ENCODE results near the gene FILIP1. TPM values are rescaled to one million over a fixed set of nuclear protein-coding genes. Genes with fewer than 3 reads are reported as not detected.
"Not testable (repeated sequence)": the region's sequence is repeated elsewhere in the genome, so short reads cannot be mapped to it uniquely, and the experiment has no call there.

Gene FILIP1
- total RNA-seq, 2 experiments from 2014 or later, result not detected

- ATAC-seq (ENCODE audit: low read depth), result no peak
- POLR2A ChIA-PET, result no interaction called here
- Mint-ChIP-seq H3K27ac (no peak overlapping the region), H3K27me3 (peaks cover 39% of the 10 kb centered on the region), H3K9me3 (no peaks in the 10 kb centered on the region), H3K4me3 (no peak overlapping the region), H3K4me1 (no peaks in the 10 kb centered on the region), H3K36me3 (no peaks in the 10 kb centered on the region)
- no peak for DNase-seq
Measured at GRCh38 chr6:75416443-75416842, 77.2 kb downstream of the FILIP1 start.

- Mint-ChIP-seq H3K4me3 (no peak overlapping the region), H3K9me3 (no peaks in the 10 kb centered on the region), H3K36me3 (no peaks in the 10 kb centered on the region), H3K27me3 (peaks cover 39% of the 10 kb centered on the region), H3K4me1 (no peaks in the 10 kb centered on the region), H3K27ac (no peak overlapping the region)
- DNase-seq, result no peak
- POLR2A ChIA-PET, result no interaction called here
- ATAC-seq (ENCODE audit: low read depth), result no peak
Measured at GRCh38 chr6:75415804-75416203, 77.8 kb downstream of the FILIP1 start.

- Mint-ChIP-seq H3K4me1 (no peaks in the 10 kb centered on the region), H3K27me3 (peaks cover 36% of the 10 kb centered on the region), H3K36me3 (no peaks in the 10 kb centered on the region), H3K27ac (no peak overlapping the region), H3K9me3 (no peaks in the 10 kb centered on the region), H3K4me3 (no peak overlapping the region)
- no peak for DNase-seq
- POLR2A ChIA-PET, result no interaction called here
- no peak for ATAC-seq (ENCODE audit: low read depth)
Measured at GRCh38 chr6:75414445-75415021, 79.1 kb downstream of the FILIP1 start.

- H3K4me3 Mint-ChIP-seq, result no peak overlapping the region
- H3K27ac Mint-ChIP-seq, result no peak overlapping the region
- POLR2A ChIA-PET, result no interaction called here
- no peaks in the 10 kb centered on the region for H3K4me1 Mint-ChIP-seq
- ATAC-seq (ENCODE audit: low read depth), result no peak
- H3K36me3 Mint-ChIP-seq, result no peaks in the 10 kb centered on the region
- no peaks in the 10 kb centered on the region for H3K9me3 Mint-ChIP-seq
- DNase-seq, result no peak
- peaks cover 33% of the 10 kb centered on the region for H3K27me3 Mint-ChIP-seq
Measured at GRCh38 chr6:75412969-75413662, 80.5 kb downstream of the FILIP1 start.

GRCh38 chr6:75410564-75410963, 83.0 kb downstream of the FILIP1 start:
- POLR2A ChIA-PET; H3K27ac Mint-ChIP-seq; H3K9me3 Mint-ChIP-seq; H3K4me1 Mint-ChIP-seq; DNase-seq; ATAC-seq (ENCODE audit: low read depth); H3K36me3 Mint-ChIP-seq; H3K4me3 Mint-ChIP-seq: not testable (repeated sequence)
- H3K27me3 Mint-ChIP-seq, result peaks cover 26% of the 10 kb centered on the region

- Mint-ChIP-seq H3K27me3 (peaks cover 22% of the 10 kb centered on the region), H3K27ac (no peak overlapping the region), H3K36me3 (no peaks in the 10 kb centered on the region), H3K4me3 (no peak overlapping the region), H3K4me1 (no peaks in the 10 kb centered on the region), H3K9me3 (no peaks in the 10 kb centered on the region)
- no peak for DNase-seq
- no peak for ATAC-seq (ENCODE audit: low read depth)
- POLR2A ChIA-PET, result no interaction called here
Measured at GRCh38 chr6:75409928-75410327, 83.7 kb downstream of the FILIP1 start.

GRCh38 chr6:75409286-75409685, 84.3 kb downstream of the FILIP1 start:
- Mint-ChIP-seq H3K4me1 (peaks cover 3% of the 10 kb centered on the region), H3K27me3 (peaks cover 21% of the 10 kb centered on the region), H3K36me3 (no peaks in the 10 kb centered on the region), H3K9me3 (no peaks in the 10 kb centered on the region), H3K27ac (no peak overlapping the region), H3K4me3 (no peak overlapping the region)
- DNase-seq, result no peak
- POLR2A ChIA-PET, result no interaction called here
- ATAC-seq (ENCODE audit: low read depth), result no peak

- ATAC-seq (ENCODE audit: low read depth), result no peak
- no peaks in the 10 kb centered on the region for H3K36me3 Mint-ChIP-seq
- no peak overlapping the region for H3K27ac Mint-ChIP-seq
- peaks cover 9% of the 10 kb centered on the region for H3K27me3 Mint-ChIP-seq
- peaks cover 3% of the 10 kb centered on the region for H3K4me1 Mint-ChIP-seq
- POLR2A ChIA-PET, result no interaction called here
- H3K9me3 Mint-ChIP-seq, result no peaks in the 10 kb centered on the region
- no peak overlapping the region for H3K4me3 Mint-ChIP-seq
- DNase-seq, result no peak
Measured at GRCh38 chr6:75403563-75404080, 90.0 kb downstream of the FILIP1 start.

GRCh38 chr6:75402296-75402695, 91.3 kb downstream of the FILIP1 start:
- DNase-seq (no peak), ATAC-seq (ENCODE audit: low read depth) (no peak)
- no peaks in the 10 kb centered on the region for H3K9me3 Mint-ChIP-seq
- POLR2A ChIA-PET, result no interaction called here
- H3K4me3 Mint-ChIP-seq, result no peak overlapping the region
- peaks cover 12% of the 10 kb centered on the region for H3K27me3 Mint-ChIP-seq
- peaks cover 3% of the 10 kb centered on the region for H3K4me1 Mint-ChIP-seq
- no peaks in the 10 kb centered on the region for H3K36me3 Mint-ChIP-seq
- H3K27ac Mint-ChIP-seq, result no peak overlapping the region

- POLR2A ChIA-PET, result no interaction called here
- no peak for ATAC-seq (ENCODE audit: low read depth)
- H3K4me1 Mint-ChIP-seq, result no peaks in the 10 kb centered on the region
Measured at GRCh38 chr6:75397656-75398465, 95.7 kb downstream of the FILIP1 start.

GRCh38 chr6:75397171-75397570, 96.4 kb downstream of the FILIP1 start:
- POLR2A ChIA-PET, result no interaction called here
- no peak overlapping the region for H3K27ac Mint-ChIP-seq
- no peaks in the 10 kb centered on the region for H3K9me3 Mint-ChIP-seq
- DNase-seq (no peak), ATAC-seq (ENCODE audit: low read depth) (no peak)
- no peaks in the 10 kb centered on the region for H3K36me3 Mint-ChIP-seq
- H3K4me1 Mint-ChIP-seq, result no peaks in the 10 kb centered on the region
- peaks cover 4% of the 10 kb centered on the region for H3K27me3 Mint-ChIP-seq
- no peak overlapping the region for H3K4me3 Mint-ChIP-seq

More at GRCh38 chr6:75397656-75398465, 95.7 kb downstream of the FILIP1 start:
- no peaks in the 10 kb centered on the region for H3K9me3 Mint-ChIP-seq
- peaks cover 4% of the 10 kb centered on the region for H3K27me3 Mint-ChIP-seq
- no peak overlapping the region for H3K4me3 Mint-ChIP-seq
- H3K36me3 Mint-ChIP-seq, result no peaks in the 10 kb centered on the region
- H3K27ac Mint-ChIP-seq, result no peak overlapping the region
- no peak for DNase-seq

GRCh38 chr6:75396005-75396800, 97.4 kb downstream of the FILIP1 start:
- ATAC-seq (ENCODE audit: low read depth) (no peak), DNase-seq (no peak)
- no peak overlapping the region for H3K27ac Mint-ChIP-seq
- no peak overlapping the region for H3K4me3 Mint-ChIP-seq
- no peaks in the 10 kb centered on the region for H3K4me1 Mint-ChIP-seq
- no peaks in the 10 kb centered on the region for H3K9me3 Mint-ChIP-seq
- peaks cover 3% of the 10 kb centered on the region for H3K27me3 Mint-ChIP-seq
- H3K36me3 Mint-ChIP-seq, result no peaks in the 10 kb centered on the region
- POLR2A ChIA-PET, result no interaction called here

- H3K27me3 Mint-ChIP-seq, result peaks cover 3% of the 10 kb centered on the region
- no peaks in the 10 kb centered on the region for H3K9me3 Mint-ChIP-seq
- H3K4me1 Mint-ChIP-seq, result no peaks in the 10 kb centered on the region
- H3K4me3 Mint-ChIP-seq, result no peak overlapping the region
- no peaks in the 10 kb centered on the region for H3K36me3 Mint-ChIP-seq
- DNase-seq (no peak), ATAC-seq (ENCODE audit: low read depth) (no peak)
- POLR2A ChIA-PET, result no interaction called here
- H3K27ac Mint-ChIP-seq, result no peak overlapping the region
Measured at GRCh38 chr6:75393806-75394205, 99.8 kb downstream of the FILIP1 start.
